ENCODE results near the gene AARS1. TPM values are rescaled to one million over a fixed set of nuclear protein-coding genes. Genes with fewer than 3 reads are reported as not detected.
"Not testable (repeated sequence)": the region's sequence is repeated elsewhere in the genome, so short reads cannot be mapped to it uniquely, and the experiment has no call there.

Gene AARS1
- total RNA-seq, 1 experiment from 2014 or later = 95.4 TPM

GRCh38 chr16:70249697-70250096, 39.6 kb downstream of the AARS1 start:
- DNase-seq (ENCODE audit: low spot score); in situ Hi-C loops (cut with HindIII; ENCODE audit: low sequenced_read_pairs): not testable (repeated sequence)

- DNase-seq (ENCODE audit: low spot score); in situ Hi-C loops (cut with HindIII; ENCODE audit: low sequenced_read_pairs): not testable (repeated sequence)
These were observed 50.5 kb downstream of the AARS1 start for GRCh38 chr16:70238773-70239172.

- in situ Hi-C loops (cut with HindIII; ENCODE audit: low sequenced_read_pairs) = not testable (repeated sequence)
- peak; percentile 61 for DNase-seq (ENCODE audit: low spot score)
These were observed 57.5 kb downstream of the AARS1 start for GRCh38 chr16:70231831-70232230.

GRCh38 chr16:70226024-70226423, 63.3 kb downstream of the AARS1 start:
- DNase-seq (ENCODE audit: low spot score); in situ Hi-C loops (cut with HindIII; ENCODE audit: low sequenced_read_pairs): not testable (repeated sequence)

GRCh38 chr16:70225430-70225829, 63.9 kb downstream of the AARS1 start:
- DNase-seq (ENCODE audit: low spot score); in situ Hi-C loops (cut with HindIII; ENCODE audit: low sequenced_read_pairs): not testable (repeated sequence)

GRCh38 chr16:70224645-70225044, 64.7 kb downstream of the AARS1 start:
- DNase-seq (ENCODE audit: low spot score); in situ Hi-C loops (cut with HindIII; ENCODE audit: low sequenced_read_pairs): not testable (repeated sequence)

- DNase-seq (ENCODE audit: low spot score); in situ Hi-C loops (cut with HindIII; ENCODE audit: low sequenced_read_pairs): not testable (repeated sequence)
These were observed 65.3 kb downstream of the AARS1 start for GRCh38 chr16:70223971-70224513.

- DNase-seq (ENCODE audit: low spot score); in situ Hi-C loops (cut with HindIII; ENCODE audit: low sequenced_read_pairs): not testable (repeated sequence)
These were observed 66.1 kb downstream of the AARS1 start for GRCh38 chr16:70223216-70223615.

GRCh38 chr16:70222574-70222973, 66.7 kb downstream of the AARS1 start:
- DNase-seq (ENCODE audit: low spot score); in situ Hi-C loops (cut with HindIII; ENCODE audit: low sequenced_read_pairs): not testable (repeated sequence)

GRCh38 chr16:70218586-70218985, 70.7 kb downstream of the AARS1 start:
- in situ Hi-C loops (cut with HindIII; ENCODE audit: low sequenced_read_pairs) = not testable (repeated sequence)

GRCh38 chr16:70206382-70206781, 82.9 kb downstream of the AARS1 start:
- DNase-seq (ENCODE audit: low spot score); in situ Hi-C loops (cut with HindIII; ENCODE audit: low sequenced_read_pairs): not testable (repeated sequence)

More at GRCh38 chr16:70218586-70218985, 70.7 kb downstream of the AARS1 start:
- not testable (repeated sequence) for DNase-seq (ENCODE audit: low spot score)

- in situ Hi-C loops (cut with HindIII; ENCODE audit: low sequenced_read_pairs) = not testable (repeated sequence)
These were observed 84.5 kb downstream of the AARS1 start for GRCh38 chr16:70204668-70205405.

GRCh38 chr16:70204010-70204409, 85.3 kb downstream of the AARS1 start:
- DNase-seq (ENCODE audit: low spot score); in situ Hi-C loops (cut with HindIII; ENCODE audit: low sequenced_read_pairs): not testable (repeated sequence)

More at GRCh38 chr16:70204668-70205405, 84.5 kb downstream of the AARS1 start:
- not testable (repeated sequence) for DNase-seq (ENCODE audit: low spot score)

GRCh38 chr16:70203508-70203907, 85.8 kb downstream of the AARS1 start:
- in situ Hi-C loops (cut with HindIII; ENCODE audit: low sequenced_read_pairs); DNase-seq (ENCODE audit: low spot score): not testable (repeated sequence)

Other genes starting within 250 kb of the AARS1 start
- 6.6 and 14.9 TPM in 2 replicates for gene PDPR, start 175.2 kb downstream of the AARS1 start, total RNA-seq (2014; rRNA removed; shearing (Covaris generic))
- gene CLEC18C, start 115.7 kb downstream of the AARS1 start, total RNA-seq (2014; rRNA removed; shearing (Covaris generic)) = not detected in 2 replicates
- 29.6 and 37.5 TPM in 2 replicates for gene EXOSC6, start 37.6 kb downstream of the AARS1 start, total RNA-seq (2014; rRNA removed; shearing (Covaris generic))
- 40.9 and 65.2 TPM in 2 replicates for gene DDX19B, start 9.7 kb upstream of the AARS1 start, total RNA-seq (2014; rRNA removed; shearing (Covaris generic))
- gene DDX19A, start 57.4 kb upstream of the AARS1 start, total RNA-seq (2014; rRNA removed; shearing (Covaris generic)) = 39.3 and 69.5 TPM in 2 replicates
- gene ST3GAL2, start 149.6 kb upstream of the AARS1 start, total RNA-seq (2014; rRNA removed; shearing (Covaris generic)) = 32.7 and 35.9 TPM in 2 replicates
- 12.9 and 15.8 TPM in 2 replicates for gene FCSK, start 165.1 kb upstream of the AARS1 start, total RNA-seq (2014; rRNA removed; shearing (Covaris generic))
- 79.5 and 97.0 TPM in 2 replicates for gene COG4, start 234.0 kb upstream of the AARS1 start, total RNA-seq (2014; rRNA removed; shearing (Covaris generic))
- gene SF3B3, start 234.3 kb upstream of the AARS1 start, total RNA-seq (2014; rRNA removed; shearing (Covaris generic)) = 43.6 and 98.0 TPM in 2 replicates